Lower leg skin (tissue), 4 donors: ENCODE measurements around the gene MROH9. TPM values are rescaled to one million over a fixed set of nuclear protein-coding genes. Genes with fewer than 3 reads are reported as not detected.
"Not testable (repeated sequence)": the region's sequence is repeated elsewhere in the genome, so short reads cannot be mapped to it uniquely, and the experiment has no call there.

ENCODE experiments used
- DNase-seq, 2 donors: peaks; one replicate each; pipeline ENCODE4 v3.0.0-alpha.2; 2019; ENCODE audit warnings: low spot score in 2 of 2
- H3K4me3 ChIP-seq: fragments of 200-600 bp; sonication (generic); 2 replicates; pipeline ENCODE4 v1.5.1; 2017; ENCODE audit warnings: mild to moderate bottlenecking, low read depth; ENCODE audit not compliant: poor library complexity, severe bottlenecking
- POLR2A ChIP-seq, 2 donors: fragments of 450-650 bp; IDR thresholded peaks; one replicate each; pipeline ENCODE4 v1.6.1; 2016 to 2017; ENCODE audit warnings: antibody characterized with exemption in 2 of 2, mild to moderate bottlenecking in 1 of 2, moderate library complexity in 1 of 2
- WGBS, 2 donors: methylation state at CpG; one replicate each; pipeline ENCODE4 v1.1.5; 2018; 5-methylcytosine and 5-hydroxymethylcytosine counted together
- intact Hi-C: fragments of 100-400 bp; cut with DNase I; formaldehyde crosslinking; loops from one replicate; pipeline ENCODE4 v1.15.0; 2023; ENCODE audit warnings: low total_unique reads
- total RNA-seq, 4 donors: library from RNA; depleted of rRNA; stranded (reverse); fragments of >200 nt; gene quantifications; one replicate each; pipeline ENCODE4 v1.1.0, GENCODE V29; 2016
- TF ChIP-seq, protein P1 (sequence below), 3 donors: fragments of 450-650 bp; IDR thresholded peaks; one replicate each; pipeline ENCODE4 v1.5.1; 2016; ENCODE audit warnings: antibody characterized with exemption in 3 of 3, mild to moderate bottlenecking in 3 of 3, moderate library complexity in 2 of 3

The MROH9 gene
- total RNA-seq, 4 donors from 2014 or later, result not detected

- WGBS, 2 donors, result 62 to 64% methylated on average over 1 of the region's 1 CpG
- TF ChIP-seq, protein P1, sequence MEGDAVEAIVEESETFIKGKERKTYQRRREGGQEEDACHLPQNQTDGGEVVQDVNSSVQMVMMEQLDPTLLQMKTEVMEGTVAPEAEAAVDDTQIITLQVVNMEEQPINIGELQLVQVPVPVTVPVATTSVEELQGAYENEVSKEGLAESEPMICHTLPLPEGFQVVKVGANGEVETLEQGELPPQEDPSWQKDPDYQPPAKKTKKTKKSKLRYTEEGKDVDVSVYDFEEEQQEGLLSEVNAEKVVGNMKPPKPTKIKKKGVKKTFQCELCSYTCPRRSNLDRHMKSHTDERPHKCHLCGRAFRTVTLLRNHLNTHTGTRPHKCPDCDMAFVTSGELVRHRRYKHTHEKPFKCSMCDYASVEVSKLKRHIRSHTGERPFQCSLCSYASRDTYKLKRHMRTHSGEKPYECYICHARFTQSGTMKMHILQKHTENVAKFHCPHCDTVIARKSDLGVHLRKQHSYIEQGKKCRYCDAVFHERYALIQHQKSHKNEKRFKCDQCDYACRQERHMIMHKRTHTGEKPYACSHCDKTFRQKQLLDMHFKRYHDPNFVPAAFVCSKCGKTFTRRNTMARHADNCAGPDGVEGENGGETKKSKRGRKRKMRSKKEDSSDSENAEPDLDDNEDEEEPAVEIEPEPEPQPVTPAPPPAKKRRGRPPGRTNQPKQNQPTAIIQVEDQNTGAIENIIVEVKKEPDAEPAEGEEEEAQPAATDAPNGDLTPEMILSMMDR (IDR thresholded peaks at IDR 0.05), result no peak
- TF ChIP-seq POLR2A (IDR thresholded peaks at IDR 0.05), result no peak
- intact Hi-C loops, result no loop called here
- no peak overlapping the region for H3K4me3 ChIP-seq
- no peak for DNase-seq
Observed at GRCh38 chr1:170903961-170904360, 31.4 kb upstream of the MROH9 start.

GRCh38 chr1:170908942-170909341 lies 26.4 kb upstream of the MROH9 start:
- no peak for DNase-seq
- no peak for TF ChIP-seq POLR2A (IDR thresholded peaks at IDR 0.05)
- TF ChIP-seq, protein P1 (IDR thresholded peaks at IDR 0.05), result no peak
- intact Hi-C loops, result no loop called here
- 85 to 86% methylated on average over 1 of the region's 1 CpG for WGBS, 2 donors
- no peak overlapping the region for H3K4me3 ChIP-seq

GRCh38 chr1:170910273-170910672 lies 25.1 kb upstream of the MROH9 start:
- DNase-seq, result no peak
- no peak overlapping the region for H3K4me3 ChIP-seq
- intact Hi-C loops, result no loop called here
- TF ChIP-seq POLR2A (IDR thresholded peaks at IDR 0.05), result no peak
- TF ChIP-seq, protein P1 (IDR thresholded peaks at IDR 0.05), result no peak

- intact Hi-C loops, result no loop called here
- TF ChIP-seq, protein P1 (IDR thresholded peaks at IDR 0.05), result no peak
- TF ChIP-seq POLR2A (IDR thresholded peaks at IDR 0.05), result no peak
- DNase-seq, result no peak
- H3K4me3 ChIP-seq, result no peak overlapping the region
- WGBS, 2 donors, result 67 to 68% methylated on average over 3 of the region's 3 CpGs
Observed at GRCh38 chr1:170917373-170917772, 18.0 kb upstream of the MROH9 start.

DNA sequence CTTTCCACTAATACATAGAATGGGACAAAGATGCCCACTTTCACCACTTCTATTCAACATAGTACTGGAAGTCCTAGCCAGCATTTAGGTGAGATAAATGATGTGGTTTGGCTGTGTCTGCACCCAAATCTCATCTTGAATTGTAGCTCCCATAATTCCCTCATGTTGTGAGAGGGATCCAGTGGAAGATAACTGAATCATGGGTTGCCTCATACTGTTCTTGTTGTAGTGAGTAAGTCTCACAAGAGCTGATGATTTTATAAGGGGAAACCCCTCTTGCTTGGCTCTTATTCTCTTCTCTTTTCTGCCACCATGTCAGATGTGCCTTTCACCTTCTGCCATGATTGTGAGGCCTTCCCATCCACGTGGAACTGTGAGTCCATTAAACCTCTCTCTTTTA lies 10.7 kb upstream of the MROH9 start:
- H3K4me3 ChIP-seq, DNase-seq, intact Hi-C loops: not testable (repeated sequence)
- WGBS, 2 donors, result 52 to 65% methylated on average over 1 of the region's 1 CpG

DNA sequence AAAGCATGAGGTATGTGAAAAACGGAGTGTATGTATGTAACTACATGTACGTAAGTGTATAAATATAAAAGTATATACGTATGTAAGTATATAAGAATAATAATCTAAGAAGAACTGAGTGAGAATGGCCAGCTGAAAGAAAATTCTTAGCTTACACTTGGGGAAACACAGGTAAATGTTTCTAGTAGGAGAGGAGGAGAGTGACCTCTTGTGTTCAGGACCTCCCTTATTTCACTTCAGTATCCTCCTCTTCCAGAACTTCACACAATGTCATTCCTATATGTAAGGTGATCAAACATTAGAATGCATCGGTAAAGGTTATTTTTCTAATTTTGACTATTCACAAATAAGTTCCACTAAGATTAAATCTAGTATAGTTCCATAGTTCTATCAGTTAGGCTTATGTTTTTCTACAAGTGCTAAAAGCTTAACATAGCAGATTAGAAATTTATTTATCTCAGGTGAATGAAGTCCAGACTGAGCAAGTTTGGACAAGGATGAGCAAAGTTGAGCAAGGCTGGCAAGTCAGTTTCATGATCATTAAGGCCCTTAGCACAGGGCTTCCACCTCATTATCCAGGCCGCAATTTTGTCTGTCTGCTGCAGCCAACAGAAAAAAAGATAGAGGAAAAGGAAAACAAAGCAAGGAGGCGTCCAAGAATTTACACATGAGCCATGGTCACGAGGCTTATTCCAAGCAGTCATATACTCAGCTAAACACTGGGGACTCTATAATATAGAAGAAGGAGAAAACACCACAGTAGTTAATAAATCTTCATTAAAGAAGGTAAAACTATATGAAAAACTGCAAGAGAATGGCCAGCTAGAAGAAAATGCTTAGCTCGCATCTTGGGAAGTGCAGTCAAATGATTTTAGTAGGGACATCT lies 7.1 kb upstream of the MROH9 start:
- TF ChIP-seq, protein P1 (IDR thresholded peaks at IDR 0.05), result no peak
- no peak for TF ChIP-seq POLR2A (IDR thresholded peaks at IDR 0.05)
- WGBS, 2 donors, result 56 to 57% methylated on average over 8 of the region's 8 CpGs
- no peak for DNase-seq
- no peak overlapping the region for H3K4me3 ChIP-seq
- intact Hi-C loops, result no loop called here
